HG03103 (cell line): Measurements from ENCODE around the gene TMEM8B.

Experiments
- ATAC-seq: cut with Tn5 transposase; IDR thresholded peaks from one replicate; pipeline ENCODE4 v1.9.1; 2021; ENCODE audit warnings: low read depth; ENCODE audit not compliant: unreplicated experiment

TMEM8B gene

DNA sequence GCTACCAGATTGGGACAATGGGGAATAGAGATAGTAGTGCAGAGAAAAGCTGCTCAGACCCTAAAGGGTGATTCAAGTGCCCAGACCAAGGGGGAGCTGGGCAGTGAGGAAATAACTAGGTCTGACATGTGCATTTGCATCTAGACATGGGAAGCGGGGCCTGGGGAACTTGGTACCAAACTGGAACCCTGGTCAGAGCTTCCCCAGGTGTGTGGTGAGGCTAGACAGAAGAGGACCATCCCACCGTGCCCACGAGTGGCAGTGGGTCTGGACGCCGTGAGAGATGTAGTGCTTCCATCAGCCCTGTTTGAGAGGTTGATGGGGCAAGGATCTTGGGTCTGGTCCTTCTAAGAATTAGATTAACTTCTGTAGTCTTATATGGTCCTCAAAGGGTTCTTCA is 7.6 kb downstream of the TMEM8B start:
- no peak for ATAC-seq

GRCh38 chr9:35839926-35840325 is 10.9 kb downstream of the TMEM8B start:
- ATAC-seq, result no peak

DNA sequence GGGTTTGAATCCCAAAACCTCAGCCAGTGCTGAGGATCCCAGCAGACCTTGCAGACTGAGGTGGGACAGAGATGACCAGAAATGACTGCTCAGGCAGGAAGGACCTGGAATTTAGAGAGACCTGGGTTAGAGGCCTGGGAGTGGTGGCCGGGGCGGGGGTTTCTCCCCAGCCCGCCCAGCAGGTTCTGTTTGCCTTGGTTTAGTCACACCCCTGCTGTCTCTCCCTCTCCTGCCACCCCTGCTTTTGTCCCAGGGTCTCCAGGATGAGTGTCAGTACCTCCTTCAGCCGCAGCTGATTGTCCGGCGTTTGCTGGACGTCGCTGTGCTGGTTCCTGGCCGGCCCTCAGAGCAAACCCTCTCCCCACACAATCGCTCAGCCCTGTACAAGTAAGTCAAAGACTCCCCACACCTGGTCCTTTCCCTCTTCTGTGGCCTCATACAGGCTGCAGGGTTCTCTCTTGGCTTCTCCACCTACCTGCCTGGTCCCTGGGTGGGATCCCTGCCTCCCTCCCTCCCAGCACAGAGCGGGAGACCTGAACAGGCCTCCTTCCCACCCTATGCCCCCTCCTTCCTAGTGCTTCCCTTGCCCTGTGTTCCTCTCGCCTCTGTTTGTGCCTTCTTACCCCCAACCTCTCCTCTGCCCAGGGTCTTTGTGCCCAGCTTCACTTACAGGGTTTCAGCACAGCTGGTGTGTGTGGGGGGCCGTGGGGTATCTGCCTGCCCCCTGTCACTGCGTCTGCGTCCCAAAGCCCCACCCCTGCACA is 12.0 kb downstream of the TMEM8B start:
- no peak for ATAC-seq

DNA sequence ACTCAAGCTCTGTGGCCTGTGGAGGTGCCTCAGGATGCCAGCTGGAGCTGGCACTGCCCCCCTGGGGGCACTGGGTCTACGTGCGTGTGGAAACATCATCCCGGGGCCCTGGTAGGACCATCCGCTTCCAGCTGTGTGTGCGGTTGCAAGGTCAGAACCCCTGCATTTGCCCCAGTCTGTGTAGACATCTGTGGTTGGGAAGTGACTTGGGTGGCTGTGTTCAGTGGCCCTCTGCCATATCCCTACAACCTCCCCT is 12.5 kb downstream of the TMEM8B start:
- ATAC-seq, result no peak

- no peak for ATAC-seq
Observed at GRCh38 chr9:35842020-35842745, 13.2 kb downstream of the TMEM8B start.

- no peak for ATAC-seq
Observed at GRCh38 chr9:35842795-35843194, 13.8 kb downstream of the TMEM8B start.

- ATAC-seq, result no peak
Observed at GRCh38 chr9:35844628-35845270, 15.7 kb downstream of the TMEM8B start.

DNA sequence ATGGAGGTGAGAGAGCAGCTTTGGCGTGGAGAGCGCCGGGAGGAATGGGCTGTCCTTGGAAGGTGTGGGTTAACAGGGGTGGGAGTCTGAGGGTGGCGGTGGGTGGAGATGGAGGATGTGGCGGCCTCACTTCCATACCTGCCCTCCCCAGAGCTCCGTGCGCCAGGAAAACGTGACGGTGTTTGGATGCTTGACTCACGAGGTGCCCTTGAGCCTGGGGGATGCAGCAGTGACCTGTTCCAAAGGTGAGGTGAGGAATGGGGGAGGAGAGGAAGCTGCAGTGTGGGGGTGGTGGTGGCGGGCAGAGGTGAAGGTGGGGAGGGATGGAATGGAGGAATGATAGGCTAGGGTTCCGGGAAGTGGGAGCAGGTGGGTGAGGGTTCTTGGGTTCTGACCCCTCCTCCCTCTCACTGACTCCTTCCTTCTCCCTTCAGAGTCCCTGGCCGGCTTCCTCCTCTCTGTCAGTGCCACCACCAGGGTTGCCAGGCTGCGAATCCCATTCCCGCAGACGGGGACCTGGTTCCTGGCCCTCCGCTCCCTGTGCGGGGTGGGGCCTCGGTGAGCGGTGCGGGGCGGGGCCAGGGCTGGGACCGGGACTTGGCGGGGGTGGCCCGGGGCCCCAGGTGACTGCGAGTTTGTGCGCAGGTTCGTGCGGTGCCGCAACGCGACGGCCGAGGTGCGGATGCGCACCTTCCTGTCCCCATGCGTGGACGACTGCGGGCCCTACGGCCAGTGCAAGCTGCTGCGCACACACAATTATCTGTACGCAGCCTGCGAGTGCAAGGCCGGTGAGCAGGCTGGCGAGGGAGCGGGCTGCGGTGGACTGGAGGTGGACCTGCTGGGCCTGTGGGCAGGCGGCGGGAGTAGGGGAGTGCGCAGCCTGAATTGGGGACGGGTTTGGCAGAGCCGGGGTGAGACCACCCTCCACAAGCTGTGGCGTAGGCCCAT is 17.1 kb downstream of the TMEM8B start:
- no peak for ATAC-seq

GRCh38 chr9:35847792-35848572 is 19.0 kb downstream of the TMEM8B start:
- peak; percentile 77 for ATAC-seq

DNA sequence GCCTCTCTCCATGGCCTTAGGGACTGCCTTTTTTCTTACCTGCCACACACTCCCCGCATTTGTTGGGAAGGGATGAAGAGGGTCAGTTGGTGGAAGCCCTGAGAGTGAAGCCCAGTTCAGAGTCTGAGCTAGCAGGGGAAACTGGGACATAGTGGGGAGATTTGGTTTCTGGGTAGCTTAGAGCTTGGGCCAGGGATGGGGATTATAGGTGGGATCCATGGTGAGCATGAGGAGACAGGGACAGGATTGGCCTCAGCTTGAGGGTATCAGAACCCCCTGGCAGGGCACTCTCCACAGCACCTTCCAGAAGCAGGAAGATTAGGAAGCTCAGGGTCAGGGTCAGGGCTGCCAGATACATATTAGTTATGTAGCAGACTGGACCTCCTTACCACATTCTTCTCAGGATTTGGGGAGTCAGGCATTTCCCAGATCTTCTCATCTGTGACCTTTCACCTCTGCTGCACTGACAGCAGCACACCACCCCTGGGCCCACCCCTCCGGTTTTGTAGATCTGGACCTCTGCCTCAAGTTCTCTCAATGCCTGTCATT is 23.3 kb downstream of the TMEM8B start:
- ATAC-seq, result no peak

GRCh38 chr9:35852876-35853865 is 24.1 kb downstream of the TMEM8B start:
- ATAC-seq, result no peak

GRCh38 chr9:35854091-35854762 is 25.2 kb downstream of the TMEM8B start:
- no peak for ATAC-seq

- no peak for ATAC-seq
Observed at GRCh38 chr9:35856206-35856605, 27.2 kb downstream of the TMEM8B start.

GRCh38 chr9:35856882-35857281 is 27.9 kb downstream of the TMEM8B start:
- ATAC-seq, result no peak

- ATAC-seq, result no peak
Observed at GRCh38 chr9:35858458-35858857, 29.4 kb downstream of the TMEM8B start.

DNA sequence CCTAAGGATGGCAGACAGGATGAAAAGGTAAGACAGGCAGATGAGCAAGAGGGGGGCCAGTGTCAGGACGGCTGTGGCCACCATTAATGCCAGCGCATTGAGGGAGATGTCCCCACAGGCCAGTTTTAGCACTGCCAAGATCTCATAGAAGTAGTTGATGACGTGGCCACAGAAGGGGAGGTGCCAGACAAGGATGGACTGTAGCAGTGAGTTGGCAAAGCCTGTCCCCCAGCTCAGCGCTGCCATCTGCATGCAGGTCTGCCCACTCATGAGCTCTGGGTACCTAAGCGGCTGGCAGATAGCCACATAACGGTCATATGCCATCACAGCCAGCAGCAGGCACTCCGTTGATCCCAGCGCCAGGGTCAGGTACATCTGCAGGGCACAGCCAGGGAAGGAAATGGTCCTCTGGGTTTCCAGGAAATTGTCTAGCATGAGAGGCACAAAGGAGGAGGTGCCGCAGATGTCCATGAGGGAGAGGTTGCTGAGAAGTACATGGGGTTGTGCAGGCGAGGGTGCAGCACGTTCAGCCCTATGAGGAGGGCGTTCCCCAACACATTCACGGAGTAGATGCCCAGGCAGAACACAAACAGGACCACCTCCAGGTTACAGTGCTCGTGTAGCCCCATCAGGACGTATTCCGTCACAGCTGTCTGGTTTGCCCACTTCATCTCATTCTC is 30.4 kb downstream of the TMEM8B start:
- no peak for ATAC-seq

DNA sequence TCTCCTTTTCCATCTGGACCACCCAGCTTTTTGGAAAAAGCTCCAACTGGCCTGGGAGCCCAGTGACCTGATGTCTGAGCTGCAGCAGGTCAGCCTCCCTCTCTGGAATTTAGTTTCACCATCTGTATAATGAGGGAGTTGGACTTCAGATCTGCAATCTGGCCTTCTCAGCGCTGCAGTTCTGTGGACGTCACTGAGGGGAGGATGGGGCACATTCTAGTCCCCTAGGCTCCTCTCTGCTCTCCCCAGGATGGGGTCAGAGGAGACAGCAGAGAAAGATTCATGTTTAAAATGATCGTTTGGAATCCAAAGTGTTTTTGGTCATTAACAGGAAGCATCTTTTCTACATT is 30.9 kb downstream of the TMEM8B start:
- ATAC-seq, result no peak
